Heart right ventricle (tissue), 16 donors: Measurements from ENCODE around the gene HOXC13. TPM values are rescaled to one million over a fixed set of nuclear protein-coding genes. Genes with fewer than 3 reads are reported as not detected.

Experiments
- ATAC-seq, 8 donors: fragments of 200-7000 bp; cut with Tn5 transposase; one replicate each; pipeline ENCODE4 v1.9.1; 2020; ENCODE audit warnings: mild to moderate bottlenecking in 8 of 8, moderate library complexity in 8 of 8, moderate number of reproducible peaks in 1 of 8
- DNase-seq, 2 donors: peaks; one replicate each; pipeline ENCODE4 v3.0.0-alpha.2; 2020
- H3K27ac ChIP-seq, 10 donors: fragments of 200-600 bp; sonication (generic) in 2 of 10; one replicate each; pipeline versions ENCODE4 v1.5.0 to v1.8.0; 2020 to 2022; ENCODE audit warnings: mild to moderate bottlenecking in 3 of 10
- H3K27me3 ChIP-seq, 7 donors: fragments of 200-600 bp; one replicate each; pipeline ENCODE4 v1.8.0; 2021 to 2022; ENCODE audit warnings: mild to moderate bottlenecking in 2 of 7
- H3K36me3 ChIP-seq, 9 donors: fragments of 200-600 bp; sonication (generic) in 1 of 9; one replicate each; pipeline versions ENCODE4 v1.5.0 to v1.8.0; 2020 to 2022; ENCODE audit warnings: mild to moderate bottlenecking in 2 of 9
- H3K4me1 ChIP-seq, 9 donors: fragments of 200-600 bp; sonication (generic) in 1 of 9; one replicate each; pipeline versions ENCODE4 v1.5.0 to v1.8.0; 2020 to 2022; ENCODE audit warnings: mild to moderate bottlenecking in 4 of 9
- H3K4me3 ChIP-seq, 10 donors: fragments of 200-600 bp; sonication (generic) in 2 of 10; one replicate each; pipeline versions ENCODE4 v1.5.0 to v1.8.0; 2020 to 2022; ENCODE audit warnings: mild to moderate bottlenecking in 7 of 10, moderate library complexity in 2 of 10
- H3K9me3 ChIP-seq, 11 donors: fragments of 200-600 bp in 10 of 11; sonication (generic) in 2 of 11; one replicate each; pipeline versions ENCODE4 v1.5.0 to v1.8.0; 2013 to 2022; ENCODE audit warnings: mild to moderate bottlenecking in 2 of 11, control low read depth in 1 of 11, moderate library complexity in 1 of 11
- CTCF ChIP-seq, 9 donors: fragments of 200-600 bp; sonication (generic) in 2 of 9; IDR thresholded peaks; one replicate each; pipeline versions ENCODE4 v1.5.0 to v1.8.0; 2021 to 2022; ENCODE audit warnings: antibody characterized with exemption in 9 of 9, mild to moderate bottlenecking in 5 of 9, moderate library complexity in 1 of 9
- WGBS, 2 donors: extraction: QIAGEN DNeasy Blood & Tissue Kit; methylation state at CpG; one replicate each; pipeline ENCODE4 v1.1.7; 2013; ENCODE audit warnings: inconsistent platforms in 1 of 2; 5-methylcytosine and 5-hydroxymethylcytosine counted together
- intact Hi-C, 10 donors: fragments of 100-400 bp; cut with DNase I; formaldehyde crosslinking; loops; one replicate each; pipeline versions ENCODE4 v1.11.1 to v1.14.2; 2022
- polyA plus RNA-seq, 2 donors: library from polyadenylated mRNA; stranded (reverse); fragments of 200-250 nt; gene quantifications; one replicate each; pipeline ENCODE4 v1.2.3, GENCODE V29; 2013
- total RNA-seq, 10 donors: library from RNA; stranded (reverse); fragmentation: NEBNext Ultra II Directional in 3 of 10; extraction: Animal tissue kit (Norgen Biotek cat#: 25700) in 3 of 10; gene quantifications; one replicate each; pipeline versions ENCODE4 v1.2.1 to v1.2.4, GENCODE V29; 2021 to 2023
- donor health status: Arrhythmogenic right ventricular cardiomyopathy.
- donor health status: ischemic (EF 13 %, LVEDD 7.1; RV severe dilation, severe dysfunction).
- donor health status: healthy with polysubstance abuse.
- donor health status: DM: no; HTN: yes; CAD: no.
- donor health status: DM: no; HTN: no; CAD: no.
- donor health status: ischemic (EF 25% LVEDD 6.9; RV normal size, moderate dysfunction).
- donor health status: ischemic (EF 25% LVEDD 5.7; RV mildly dilated, moderate dysfunction).
- donor health status: healthy.
- donor health status: DM: yes; HTN: yes; CAD: no.
- donor health status: Ischemic cardiomyopathy.
- donor health status: ischemic (EF 35%, LVEDD 5.7; RV mildly dilated, moderate dysfunction).
- donor health status: nonischemic (EF 11% LVEDD 7.7; RV severe dilation, severe dysfunction).
- donor health status: DM: yes; HTN: yes; CAD: no.
- donor health status: PGD.
- donor health status: ischemic (EF 29% LVEDD 5.4; RV normal size, mild dysfunction).
- donor health status: nonischemic (EF 23%, LVEDD 6.1; RV moderate dilation, normal function).

The HOXC13 gene
- total and polyA plus RNA-seq, 12 donors = not detected

- Histone ChIP-seq H3K27me3 (peaks cover 53 to 100% (median 98%) of the 10 kb centered on the region in 7 donors), H3K4me1 (peaks cover 2 to 17% (median 7%) of the 10 kb centered on the region in 9 donors), H3K27ac (no peak overlapping the region), H3K36me3 (no peaks in the 10 kb centered on the region), H3K9me3 (no peaks in the 10 kb centered on the region), H3K4me3 (no peak overlapping the region)
- no peak for ATAC-seq
- TF ChIP-seq CTCF (IDR thresholded peaks at IDR 0.05) = no peak
- 13 to 15% methylated on average over 7 of the region's 7 CpGs for WGBS, 2 donors
- no peak for DNase-seq
- intact Hi-C loops = no loop called here
Observed at GRCh38 chr12:53980104-53980801, 41.6 kb downstream of the HOXC13 start.

- WGBS, 2 donors = 22 to 25% methylated on average over 15 of the region's 15 CpGs
- H3K27ac ChIP-seq = no peak overlapping the region
Observed at GRCh38 chr12:53980802-53981496, 42.3 kb downstream of the HOXC13 start.

DNA sequence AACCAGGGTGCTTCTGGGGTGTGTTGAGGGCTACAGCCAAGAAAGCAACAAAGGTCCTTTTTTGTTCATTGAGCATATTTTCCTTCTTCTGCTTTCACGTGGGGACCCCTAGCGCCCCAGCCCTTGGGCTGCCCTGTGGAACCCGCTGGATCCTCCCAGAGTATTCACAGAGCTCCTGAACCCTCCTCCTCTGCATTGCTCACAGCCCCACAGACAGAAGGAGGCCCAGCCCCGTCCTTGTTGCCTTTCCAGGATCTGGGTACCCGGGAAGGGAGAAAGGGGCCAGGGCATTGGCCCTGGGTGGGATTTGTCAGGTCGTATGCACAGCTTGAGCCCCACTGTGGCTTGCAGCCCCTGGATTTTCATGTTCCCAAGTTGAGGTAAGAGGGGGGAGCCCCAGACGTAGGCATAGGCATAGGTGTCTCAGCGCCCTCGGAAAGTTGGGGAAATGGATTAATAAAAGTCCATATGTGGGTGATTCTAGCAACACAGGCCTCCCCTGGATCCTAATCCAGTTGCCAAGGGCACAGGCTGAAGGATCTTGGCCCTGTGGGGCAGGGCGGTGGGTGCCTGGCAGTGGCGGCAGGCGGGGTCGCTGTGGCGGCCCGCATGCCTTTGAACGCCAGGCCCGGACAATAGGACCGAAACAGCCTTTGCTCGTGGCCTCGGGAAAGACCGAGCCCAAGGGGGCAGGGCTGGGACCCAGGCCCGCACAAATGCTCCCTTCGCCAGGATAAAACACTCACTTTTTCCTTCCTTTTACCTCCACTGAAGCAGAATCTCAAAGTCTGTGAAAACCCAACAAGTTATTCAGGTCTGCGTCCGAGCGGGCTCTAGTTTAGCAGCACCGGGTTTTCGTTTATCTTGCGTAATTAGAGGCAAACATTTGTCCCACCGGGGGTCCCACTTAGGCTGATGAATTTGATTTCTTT lies 43.3 kb downstream of the HOXC13 start:
- intact Hi-C loops = no loop called here
- TF ChIP-seq CTCF (IDR thresholded peaks at IDR 0.05) = no peak
- Histone ChIP-seq H3K27ac (no peak overlapping the region), H3K9me3 (no peaks in the 10 kb centered on the region), H3K4me1 (peaks cover 4 to 26% (median 15%) of the 10 kb centered on the region in 9 donors), H3K4me3 (no peak overlapping the region), H3K36me3 (no peaks in the 10 kb centered on the region), H3K27me3 (peaks cover 54 to 100% (median 98%) of the 10 kb centered on the region in 7 donors)
- DNase-seq = no peak
- no peak for ATAC-seq
- 6 to 10% methylated on average over 30 of the region's 30 CpGs for WGBS, 2 donors

More at GRCh38 chr12:53980802-53981496, 42.3 kb downstream of the HOXC13 start:
- DNase-seq (no peak), ATAC-seq (no peak)
- Histone ChIP-seq H3K4me3 (no peak overlapping the region), H3K27me3 (peaks cover 53 to 100% (median 98%) of the 10 kb centered on the region in 7 donors), H3K9me3 (no peaks in the 10 kb centered on the region), H3K4me1 (peaks cover 2 to 20% (median 11%) of the 10 kb centered on the region in 9 donors), H3K36me3 (no peaks in the 10 kb centered on the region)
- intact Hi-C loops = no loop called here
- TF ChIP-seq CTCF (IDR thresholded peaks at IDR 0.05) = no peak
